CD4-positive, alpha-beta T cell treated with Interleukin-4 for 1 hour (primary cell): ENCODE results near the gene PSME1.

ENCODE experiments used
- DNase-seq, 2 donors: peaks; one replicate each; pipeline ENCODE4 v3.0.0-alpha.2; 2020 to 2022

The PSME1 gene

GRCh38 chr14:24147761-24148428, 11.9 kb downstream of the PSME1 start:
- no peak for DNase-seq

DNA sequence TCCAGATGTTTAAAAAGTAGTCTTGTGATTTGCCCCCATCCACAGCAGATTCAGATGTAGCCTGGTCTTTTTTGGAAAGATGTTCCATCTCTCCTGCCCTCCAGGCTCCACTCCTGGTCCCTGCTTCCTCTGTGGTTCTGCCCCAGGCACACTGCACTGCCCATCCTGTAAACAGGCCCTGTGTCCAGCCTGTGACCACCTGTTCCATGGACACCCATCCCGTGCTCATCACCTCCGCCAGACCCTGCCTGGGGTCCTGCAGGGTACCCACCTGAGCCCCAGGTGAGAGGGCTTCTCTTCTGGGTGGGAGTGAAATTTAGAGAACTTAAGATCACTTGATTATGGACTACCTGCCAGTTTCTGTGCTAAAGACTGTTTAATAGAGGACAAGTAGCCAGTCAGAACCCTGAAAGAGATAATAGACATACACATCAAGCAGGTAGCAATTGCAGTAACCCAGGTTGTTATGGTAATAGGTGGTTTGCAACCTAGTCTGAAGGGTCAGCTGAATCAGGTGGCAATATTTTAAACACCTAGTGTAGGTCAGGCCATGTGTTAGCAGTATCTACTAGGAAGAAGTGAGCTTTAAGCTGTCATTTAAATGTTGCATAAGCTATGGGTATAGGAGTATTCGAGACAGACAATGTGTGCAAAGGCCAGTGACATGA, 13.4 kb downstream of the PSME1 start:
- DNase-seq: no peak

DNA sequence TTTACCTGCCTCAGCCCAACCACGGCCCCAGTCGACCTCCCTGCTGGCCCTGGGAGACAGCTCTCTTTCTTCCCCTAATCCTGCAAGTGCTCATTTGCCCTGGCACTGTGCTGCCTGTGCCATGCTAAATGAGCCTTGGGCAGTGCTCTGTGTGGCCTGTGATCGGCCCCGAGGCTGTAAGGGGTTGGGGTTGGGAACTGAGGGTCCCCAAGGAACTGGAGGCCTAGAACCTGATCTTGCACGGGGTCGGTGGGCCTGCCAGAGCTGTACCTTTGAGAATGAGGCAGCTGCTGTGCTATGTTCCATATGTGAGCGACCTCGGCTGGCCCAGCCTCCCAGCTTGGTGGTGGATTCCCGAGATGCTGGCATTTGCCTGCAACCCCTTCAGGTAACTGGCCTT, 14.1 kb downstream of the PSME1 start:
- DNase-seq: no peak

DNA sequence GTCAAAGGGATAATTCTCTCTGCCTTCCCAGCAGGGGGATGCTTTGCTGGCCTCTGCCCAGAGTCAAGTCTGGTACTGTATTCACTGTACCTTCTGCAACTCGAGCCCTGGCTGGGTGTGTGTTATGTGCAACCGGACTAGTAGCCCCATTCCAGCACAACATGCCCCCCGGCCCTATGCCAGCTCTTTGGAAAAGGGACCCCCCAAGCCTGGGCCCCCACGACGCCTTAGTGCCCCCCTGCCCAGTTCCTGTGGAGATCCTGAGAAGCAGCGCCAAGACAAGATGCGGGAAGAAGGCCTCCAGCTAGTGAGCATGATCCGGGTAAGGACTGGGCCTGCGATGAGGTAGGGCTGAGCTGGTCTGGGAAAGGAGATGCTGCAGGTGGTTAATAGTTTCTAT, 14.6 kb downstream of the PSME1 start:
- DNase-seq: no peak

- DNase-seq: no peak
Measured at GRCh38 chr14:24150993-24151392, 15.0 kb downstream of the PSME1 start.

GRCh38 chr14:24151404-24152080, 15.5 kb downstream of the PSME1 start:
- DNase-seq: no peak

GRCh38 chr14:24155100-24155499, 19.1 kb downstream of the PSME1 start:
- no peak for DNase-seq

- DNase-seq: no peak
Measured at GRCh38 chr14:24156840-24157239, 20.8 kb downstream of the PSME1 start.

- DNase-seq: no peak
Measured at GRCh38 chr14:24157331-24157730, 21.3 kb downstream of the PSME1 start.

GRCh38 chr14:24159777-24160498, 23.9 kb downstream of the PSME1 start:
- DNase-seq: no peak

GRCh38 chr14:24160499-24160849, 24.5 kb downstream of the PSME1 start:
- DNase-seq: no peak

GRCh38 chr14:24160850-24161804, 25.1 kb downstream of the PSME1 start, which contains the start of gene IRF9:
TSS of gene IRF9 (plus strand) at chr14:24161265. CDS start at chr14:24162145, 880 bp downstream.
- peak; percentile 96 to 98 for DNase-seq

- no peak for DNase-seq
Measured at GRCh38 chr14:24162093-24162492, 26.1 kb downstream of the PSME1 start.

- DNase-seq: no peak
Measured at GRCh38 chr14:24164518-24164991, 28.6 kb downstream of the PSME1 start.

DNA sequence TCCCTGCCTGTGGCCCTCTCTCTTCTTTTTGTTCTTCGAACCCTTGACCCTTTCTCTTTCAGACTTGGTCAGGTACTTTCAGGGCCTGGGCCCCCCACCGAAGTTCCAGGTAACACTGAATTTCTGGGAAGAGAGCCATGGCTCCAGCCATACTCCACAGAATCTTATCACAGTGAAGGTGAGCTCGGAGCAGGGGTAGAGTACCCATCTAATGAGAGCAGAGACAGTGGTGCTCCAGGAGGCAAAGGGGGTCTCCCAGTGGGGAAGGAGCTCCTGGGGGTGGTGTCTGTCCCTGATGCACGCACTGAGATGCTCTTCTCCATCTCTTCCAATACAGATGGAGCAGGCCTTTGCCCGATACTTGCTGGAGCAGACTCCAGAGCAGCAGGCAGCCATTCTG, 29.8 kb downstream of the PSME1 start:
- no peak for DNase-seq

DNA sequence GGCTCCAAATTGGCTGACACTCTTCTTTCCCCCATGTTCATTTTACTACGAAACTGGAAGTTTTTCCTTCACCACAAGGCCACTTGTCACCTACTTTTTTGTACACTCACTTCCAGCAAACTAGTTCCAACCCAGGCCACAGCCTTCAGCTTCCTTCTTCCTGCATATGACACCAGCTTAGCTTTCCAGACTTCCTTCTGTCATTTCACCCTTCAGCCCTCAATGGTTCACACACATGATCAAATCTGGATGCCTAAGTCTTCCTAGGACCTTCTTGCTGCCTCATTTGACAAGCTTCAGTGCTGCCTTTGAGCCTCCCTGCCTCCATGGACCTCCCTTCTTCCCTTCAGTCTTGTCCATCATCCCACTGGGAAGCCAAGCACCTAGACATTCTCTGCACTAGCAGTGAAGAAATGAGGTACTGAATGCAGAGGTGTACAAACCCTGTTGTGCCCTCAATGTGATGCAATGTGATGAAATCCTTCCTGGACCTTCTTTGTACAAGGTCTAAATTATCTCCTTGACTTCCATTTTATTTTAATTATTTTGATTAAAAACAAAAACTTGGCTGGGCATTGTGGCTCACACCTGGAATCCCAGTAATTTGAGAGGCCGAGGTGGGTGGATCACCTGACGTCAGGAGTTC, 31.6 kb downstream of the PSME1 start:
- no peak for DNase-seq

DNA sequence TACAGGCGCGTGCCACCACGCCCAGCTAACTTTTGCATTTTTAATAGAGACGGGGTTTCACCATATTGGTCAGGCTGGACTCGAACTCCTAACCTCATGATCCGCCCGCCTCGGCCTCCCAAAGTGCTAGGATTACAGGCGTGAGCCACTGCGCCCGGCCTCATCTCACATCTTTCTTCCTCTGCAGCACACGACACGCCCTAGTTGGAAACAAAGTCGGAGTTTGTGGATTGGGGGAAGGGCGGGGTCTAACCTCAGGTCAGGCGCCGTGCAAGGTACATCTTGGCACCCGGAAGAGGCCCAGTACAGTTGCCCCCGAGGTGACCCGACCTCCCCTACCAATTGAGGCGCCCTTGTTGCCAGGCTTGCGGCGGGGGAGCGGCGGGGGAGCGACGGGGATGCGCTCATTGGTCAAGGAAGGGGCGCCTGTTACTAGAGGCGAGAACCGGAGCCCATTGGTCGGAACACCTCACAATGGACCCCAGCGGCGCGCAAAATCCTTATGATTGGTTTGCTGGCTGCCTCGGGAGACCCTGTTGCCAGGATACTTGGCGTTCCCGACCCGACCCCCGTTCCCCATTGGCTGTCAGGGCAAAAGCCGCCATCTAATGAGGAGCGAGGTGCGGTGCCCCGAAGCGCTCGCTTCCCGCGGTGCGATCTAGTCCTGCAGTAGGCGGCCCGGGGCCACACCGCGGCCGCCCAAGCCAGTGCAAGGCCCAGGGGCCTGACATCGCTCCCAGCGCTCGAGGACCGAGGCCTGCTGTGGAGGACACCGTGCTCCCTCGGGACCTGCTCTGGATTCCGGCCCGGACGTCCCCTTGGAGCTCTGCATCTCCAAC, 35.6 kb downstream of the PSME1 start, which contains the start of gene REC8:
REC8 (plus strand) TSS at position 659 of the 839 bp plus-strand sequence. CDS start 473 bp downstream, outside the sequence.
- peak; percentile 73 to 88 for DNase-seq

- DNase-seq: no peak
Measured at GRCh38 chr14:24172261-24172860, 36.4 kb downstream of the PSME1 start.

DNA sequence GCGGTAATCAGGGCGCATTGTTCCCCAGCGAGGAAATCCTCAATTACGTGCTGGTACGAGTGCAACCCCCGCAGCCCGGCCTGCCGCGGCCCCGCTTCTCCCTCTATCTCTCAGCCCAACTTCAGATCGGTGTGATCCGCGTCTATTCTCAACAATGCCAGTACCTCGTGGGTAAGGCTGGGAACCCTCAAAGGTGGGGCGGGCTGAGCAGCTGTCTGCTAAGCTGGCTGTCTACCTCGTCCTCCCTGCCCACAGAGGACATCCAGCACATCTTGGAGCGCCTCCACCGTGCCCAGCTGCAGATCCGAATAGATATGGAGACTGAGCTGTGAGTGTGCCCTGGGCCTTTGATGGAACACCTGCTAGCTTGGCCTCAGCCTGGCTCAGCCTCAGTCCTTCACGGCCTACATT, 36.9 kb downstream of the PSME1 start:
- DNase-seq: no peak

- no peak for DNase-seq
Measured at GRCh38 chr14:24176599-24176998, 40.6 kb downstream of the PSME1 start.
